ENCODE measurements around the gene ESPL1. TPM values are rescaled to one million over a fixed set of nuclear protein-coding genes. Genes with fewer than 3 reads are reported as not detected.
A peak's percentile ranks its signal among the peaks of the same experiment; 100 is the strongest.

Gene ESPL1
- total RNA-seq, 1 experiment from 2014 or later, result 61.4 TPM

- CTCF ChIA-PET, result interaction anchor here (1.0 to 9.5 kb wide), 13 partner anchors 22 to 258 kb away, joined by 3 to 148 read pairs (median 6); partner anchors contain the start of genes PFDN5, SP1 and TARBP2
- H3K4me1 Mint-ChIP-seq, result peaks cover 32% of the 10 kb centered on the region
- peak overlapping the region; percentile 81 for H3K4me3 Mint-ChIP-seq
- DNase-seq (ENCODE audit: low spot score) (peak; percentile 85), ATAC-seq (peak; percentile 34)
- no peaks in the 10 kb centered on the region for H3K9me3 Mint-ChIP-seq
- 0 out of 2 replicates have a peak overlapping the region, but pooled peaks have one; percentile 57 for H3K27ac Mint-ChIP-seq
- H3K36me3 Mint-ChIP-seq, result peaks cover 3% of the 10 kb centered on the region; the same call in 1 of the 2 replicates
- POLR2A ChIA-PET, result interaction anchor here (0.7 to 0.9 kb wide), 2 partner anchors 318 to 351 kb away, joined by 3 to 5 read pairs; no protein-coding TSS in a partner anchor
- H3K27me3 Mint-ChIP-seq (ENCODE audit: low read depth), result peaks cover 69% of the 10 kb centered on the region
- TF ChIP-seq ATF2 (CRISPR knock-in tag; IDR thresholded peaks at IDR 0.05; ENCODE audit: borderline replicate concordance, low read depth) (no peak), PRDM15 (CRISPR knock-in tag; IDR thresholded peaks at IDR 0.05) (peak; percentile 55; the same call in 1 of the 2 replicates), CREB1 (CRISPR knock-in tag; IDR thresholded peaks at IDR 0.05) (no peak), FOXK1 (CRISPR knock-in tag; IDR thresholded peaks at IDR 0.05) (no peak), HMGA2 (CRISPR knock-in tag; IDR thresholded peaks at IDR 0.05) (no peak), ZNF416 (CRISPR knock-in tag; IDR thresholded peaks at IDR 0.05) (no peak), HMGXB4 (CRISPR knock-in tag; IDR thresholded peaks at IDR 0.05) (peak; percentile 78), ARID4B (CRISPR knock-in tag; IDR thresholded peaks at IDR 0.05; ENCODE audit: borderline replicate concordance) (peak; percentile 64; the same call in 1 of the 2 replicates), ATF3 (CRISPR knock-in tag; conservative IDR thresholded peaks at IDR 0.05) (no peak), TEAD1 (CRISPR knock-in tag; IDR thresholded peaks at IDR 0.05) (peak; percentile 29; the same call in 1 of the 2 replicates), ZSCAN18 (CRISPR knock-in tag; IDR thresholded peaks at IDR 0.05) (no peak), ZMAT4 (CRISPR knock-in tag; IDR thresholded peaks at IDR 0.05) (no peak), NR1H2 (CRISPR knock-in tag; IDR thresholded peaks at IDR 0.05) (no peak), JAZF1 (CRISPR knock-in tag; IDR thresholded peaks at IDR 0.05) (no peak), ZNF423 (CRISPR knock-in tag; IDR thresholded peaks at IDR 0.05) (peak; percentile 75), ZNF532 (CRISPR knock-in tag; IDR thresholded peaks at IDR 0.05; ENCODE audit: borderline replicate concordance) (no peak), ZNF138 (CRISPR knock-in tag; conservative IDR thresholded peaks at IDR 0.05) (no peak)
These were observed 56.8 kb downstream of the ESPL1 start for GRCh38 chr12:53324779-53325510.

Data from WTC11 (cell line).